ENCODE results near the gene LLGL2.

GRCh38 chr17:75542728-75543336 is 17.3 kb downstream of the LLGL2 start:
- no peak for TF ChIP-seq POLR2A (IDR thresholded peaks at IDR 0.05)
- no peak for TF ChIP-seq CTCF (IDR thresholded peaks at IDR 0.05)
